Jurkat, Clone E6-1 (cell line): Measurements from ENCODE around the gene GPR180.
A peak's percentile ranks its signal among the peaks of the same experiment; 100 is the strongest.
"Not testable (repeated sequence)": the region's sequence is repeated elsewhere in the genome, so short reads cannot be mapped to it uniquely, and the experiment has no call there.

Source experiments
- DNase-seq: peaks from one replicate; pipeline ENCODE4 v3.0.0-alpha.2; 2011; ENCODE audit warnings: low read depth, low spot score
- H3K4me3 ChIP-seq: 2 replicates; pipeline ENCODE4 v1.5.1; 2011; ENCODE audit warnings: mild to moderate bottlenecking, low read length, control low read depth, moderate library complexity

Gene GPR180

GRCh38 chr13:94636096-94636495 is 34.4 kb downstream of the GPR180 start:
- DNase-seq, H3K4me3 ChIP-seq: not testable (repeated sequence)

GRCh38 chr13:94636942-94637578 is 35.4 kb downstream of the GPR180 start:
- H3K4me3 ChIP-seq: no peak overlapping the region

DNA sequence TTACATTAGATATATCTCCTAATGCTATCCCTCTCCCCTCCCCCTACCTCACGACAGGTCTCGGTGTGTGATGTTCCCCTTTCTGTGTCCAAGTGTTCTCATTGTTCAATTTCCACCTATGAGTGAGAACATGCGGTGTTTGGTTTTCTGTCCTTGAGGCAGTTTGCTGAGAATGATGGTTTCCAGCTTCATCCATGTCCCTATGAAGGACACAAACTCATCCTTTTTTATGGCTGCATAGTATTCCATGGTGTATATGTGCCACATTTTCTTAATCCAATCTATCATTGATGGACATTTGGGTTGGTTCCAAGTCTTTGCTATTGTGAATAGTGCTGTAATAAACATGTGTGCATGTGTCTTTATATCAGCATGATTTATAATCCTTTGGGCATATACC is 36.0 kb downstream of the GPR180 start:
- not testable (repeated sequence) for H3K4me3 ChIP-seq, DNase-seq

More at GRCh38 chr13:94636942-94637578, 35.4 kb downstream of the GPR180 start:
- no peak for DNase-seq

GRCh38 chr13:94640721-94641120 is 39.1 kb downstream of the GPR180 start:
- no peak overlapping the region for H3K4me3 ChIP-seq
- DNase-seq: no peak

GRCh38 chr13:94641409-94641941 is 39.8 kb downstream of the GPR180 start:
- no peak overlapping the region for H3K4me3 ChIP-seq
- DNase-seq: no peak

DNA sequence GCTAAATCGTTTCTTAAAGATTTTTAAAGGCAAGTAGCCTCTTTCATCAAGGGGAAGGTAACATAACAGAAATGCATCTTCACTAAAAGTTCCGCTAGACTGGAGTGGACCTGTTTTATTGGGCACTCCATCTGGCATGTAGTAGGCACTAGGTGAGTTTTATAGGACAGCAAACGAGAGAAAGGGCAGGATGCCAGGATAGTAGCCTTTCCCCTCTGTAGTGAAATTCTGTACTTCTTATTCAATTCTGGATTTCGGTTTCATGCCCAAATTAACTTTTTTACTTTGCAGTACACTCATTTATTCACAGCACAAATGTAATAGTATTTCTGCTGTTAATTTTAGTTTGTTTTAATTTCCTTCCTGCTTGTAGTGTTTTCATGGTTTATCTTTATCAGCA is 45.2 kb downstream of the GPR180 start:
- no peak overlapping the region for H3K4me3 ChIP-seq
- no peak for DNase-seq

GRCh38 chr13:94656176-94656575 is 54.5 kb downstream of the GPR180 start:
- no peak overlapping the region for H3K4me3 ChIP-seq
- no peak for DNase-seq

DNA sequence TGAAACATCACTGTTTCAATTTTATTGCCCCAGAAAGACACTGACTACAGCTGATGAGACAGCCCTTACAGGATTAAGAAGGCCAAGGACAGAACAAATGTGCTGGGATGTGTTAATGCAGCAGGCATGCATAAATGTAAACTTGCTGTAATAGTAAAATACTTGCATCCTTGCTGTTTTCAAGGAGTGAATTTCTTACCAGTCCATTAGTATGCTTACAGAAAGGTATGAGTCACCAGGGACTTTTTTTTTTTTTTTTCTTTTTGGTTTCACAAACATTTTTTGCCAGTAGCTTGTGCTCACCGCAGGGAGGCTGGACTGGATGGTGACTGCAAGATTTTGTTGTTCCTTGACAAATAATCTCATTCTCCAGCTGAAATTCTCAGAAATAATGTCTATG is 55.1 kb downstream of the GPR180 start:
- no peak overlapping the region for H3K4me3 ChIP-seq
- no peak for DNase-seq

DNA sequence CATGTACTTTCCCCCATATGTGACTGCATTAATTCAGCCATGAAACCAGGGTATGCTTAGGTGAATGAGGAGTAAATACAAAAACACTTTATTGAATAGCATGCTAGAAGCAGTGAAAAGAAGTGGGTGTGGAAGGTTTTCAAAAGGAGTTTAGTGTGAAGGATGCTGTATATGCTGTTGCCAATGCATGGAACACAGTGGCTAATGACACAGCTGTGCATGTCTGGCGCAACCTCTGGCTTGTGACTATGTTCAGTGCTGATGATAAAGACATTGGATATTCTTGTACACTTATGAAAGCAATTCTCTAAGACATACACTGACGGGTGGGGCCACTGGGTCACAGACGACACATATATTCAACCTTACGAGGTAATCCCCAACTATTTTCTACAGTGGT is 55.5 kb downstream of the GPR180 start:
- H3K4me3 ChIP-seq: no peak overlapping the region
- DNase-seq: no peak

- H3K4me3 ChIP-seq: no peak overlapping the region
- no peak for DNase-seq
Measured at GRCh38 chr13:94658926-94659597, 57.4 kb downstream of the GPR180 start.

- H3K4me3 ChIP-seq: no peak overlapping the region
- no peak for DNase-seq
Measured at GRCh38 chr13:94659598-94659946, 57.9 kb downstream of the GPR180 start.

GRCh38 chr13:94660695-94661326 is 59.2 kb downstream of the GPR180 start:
- peak; percentile 42 for DNase-seq
- no peak overlapping the region for H3K4me3 ChIP-seq

DNA sequence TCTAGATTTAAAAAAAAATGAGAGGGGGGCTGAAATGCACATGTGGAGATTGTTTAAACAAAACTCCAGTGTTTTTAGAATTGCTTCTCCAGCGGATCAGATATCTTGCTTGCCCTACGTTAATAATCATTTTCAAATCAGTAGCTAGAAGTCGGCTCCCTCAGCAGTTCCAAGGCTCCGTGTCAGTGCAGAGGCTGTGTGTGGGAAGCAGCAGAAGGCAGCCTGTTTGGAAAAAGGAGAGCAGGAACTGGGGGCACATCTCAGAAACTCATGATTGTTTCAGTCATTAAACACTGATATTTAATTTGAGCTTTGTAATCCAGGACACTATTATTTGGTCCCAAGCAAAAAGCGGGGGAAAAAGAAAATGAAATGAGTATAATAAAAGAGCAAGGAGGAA is 59.7 kb downstream of the GPR180 start:
- no peak for DNase-seq
- no peak overlapping the region for H3K4me3 ChIP-seq

- no peak overlapping the region for H3K4me3 ChIP-seq
- DNase-seq: no peak
Measured at GRCh38 chr13:94662274-94662945, 60.8 kb downstream of the GPR180 start.

- no peak overlapping the region for H3K4me3 ChIP-seq
- no peak for DNase-seq
Measured at GRCh38 chr13:94664889-94665288, 63.2 kb downstream of the GPR180 start.

DNA sequence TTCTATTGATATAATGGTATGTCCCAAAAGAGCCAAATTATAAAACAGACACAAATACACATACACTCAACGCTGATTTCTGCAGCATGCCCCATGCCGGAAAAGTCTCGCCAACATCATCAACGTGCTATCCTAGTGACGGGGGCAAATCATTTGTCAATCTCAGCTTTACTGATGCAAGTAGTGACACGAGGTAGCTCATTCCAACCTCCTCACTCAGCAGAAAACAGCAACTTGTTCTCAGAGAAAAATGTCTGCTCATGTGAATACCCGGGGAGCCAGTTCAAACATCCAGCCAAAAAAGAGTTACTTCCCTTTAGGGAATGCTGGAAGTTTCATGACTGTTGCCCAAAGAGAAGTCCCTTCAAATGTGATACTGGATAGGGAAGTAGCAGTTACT is 64.4 kb downstream of the GPR180 start:
- no peak for DNase-seq
- H3K4me3 ChIP-seq: no peak overlapping the region

GRCh38 chr13:94667190-94667589 is 65.5 kb downstream of the GPR180 start:
- DNase-seq: no peak
- no peak overlapping the region for H3K4me3 ChIP-seq

- DNase-seq: no peak
- H3K4me3 ChIP-seq: no peak overlapping the region
Measured at GRCh38 chr13:94672400-94672799, 70.7 kb downstream of the GPR180 start.

GRCh38 chr13:94673851-94674250 is 72.2 kb downstream of the GPR180 start:
- H3K4me3 ChIP-seq: no peak overlapping the region
- DNase-seq: no peak
